ENCODE data around the gene MN1.

DNA sequence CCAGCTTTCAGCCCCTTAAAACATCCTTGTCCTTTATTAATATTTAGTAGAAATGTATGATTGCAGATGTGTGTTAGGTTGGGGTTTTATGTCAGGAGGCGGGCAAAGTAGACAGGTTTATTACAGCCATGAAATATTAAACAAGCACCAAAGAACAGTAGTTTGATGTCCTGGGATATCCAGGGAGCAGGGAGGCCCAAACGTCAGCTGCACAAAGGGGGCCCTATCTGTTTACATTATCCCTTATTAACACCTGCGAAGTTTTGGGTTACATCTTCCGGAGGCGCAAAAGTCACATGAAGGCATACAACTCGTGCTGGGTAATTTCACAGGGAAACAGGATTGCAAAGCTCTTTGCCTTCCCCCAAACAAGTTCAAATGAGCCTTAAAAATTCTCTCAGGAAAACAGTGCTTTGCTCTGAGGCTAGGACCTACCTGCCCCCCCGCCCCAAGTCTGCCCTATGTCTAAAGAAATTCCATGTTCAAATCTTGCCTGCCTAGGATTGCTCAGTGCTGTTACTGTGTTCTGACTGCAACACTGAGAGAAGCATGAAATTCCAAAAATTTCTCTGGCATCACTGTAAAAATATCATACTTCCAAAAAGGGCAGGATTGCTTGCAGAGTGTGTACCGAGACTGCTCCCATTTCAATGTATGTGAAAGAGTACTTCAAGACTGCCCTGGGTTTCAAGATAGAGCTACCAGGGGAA is 8.9 kb downstream of the MN1 start:
- TF ChIP-seq CTCF (IDR thresholded peaks at IDR 0.05) (no peak), POLR2A (IDR thresholded peaks at IDR 0.05) (no peak), EP300 (IDR thresholded peaks at IDR 0.05) (no peak), POLR2AphosphoS5 (IDR thresholded peaks at IDR 0.05) (no peak)
